ENCODE measurements around the gene ZNF681. TPM values are rescaled to one million over a fixed set of nuclear protein-coding genes. Genes with fewer than 3 reads are reported as not detected.

ZNF681 gene
- total RNA-seq, 1 experiment from 2014 or later, result 2.4 TPM

GRCh38 chr19:23790641-23791488 is 32.2 kb upstream of the ZNF681 start:
- DNase-seq, result no peak
- CTCF ChIA-PET, result no interaction called here
- BruUV-seq (replicated peaks), result no TSS peak

DNA sequence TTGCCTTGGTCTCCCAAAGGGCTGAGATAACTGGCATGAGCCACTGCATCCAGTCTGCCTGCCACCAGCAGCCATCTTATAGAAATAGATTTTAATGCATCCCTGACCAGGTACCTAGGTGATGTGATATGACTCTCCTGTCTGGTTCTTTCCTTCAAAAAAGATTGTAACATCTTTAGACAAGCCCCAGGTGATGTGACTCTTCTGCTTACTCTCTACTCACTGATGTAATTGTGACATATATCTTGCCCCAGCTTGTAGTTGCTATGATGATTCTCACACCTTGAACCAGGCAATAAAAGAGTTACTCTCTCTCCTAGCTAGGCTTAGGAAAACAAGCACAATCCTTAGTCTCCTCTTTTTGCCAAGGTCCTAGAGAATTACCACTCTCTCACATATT is 30.6 kb upstream of the ZNF681 start:
- no peak overlapping the region for H3K4me2 ChIP-seq

More at GRCh38 chr19:23790641-23791488, 32.2 kb upstream of the ZNF681 start:
- POLR2A ChIA-PET (ENCODE audit: unreplicated experiment), result no interaction called here
- peaks cover 18% of the 10 kb centered on the region for H3K9me3 ChIP-seq (ENCODE audit: insufficient read depth, low read depth)
- H3K36me3 ChIP-seq (ENCODE audit: low read depth), result peaks cover 14% of the 10 kb centered on the region; the same call in 1 of the 2 replicates
- no peak for TF ChIP-seq EZH2 (IDR thresholded peaks at IDR 0.05; ENCODE audit: low read depth)
- peaks cover 6% of the 10 kb centered on the region; the same call in 1 of the 2 replicates for H3K79me2 ChIP-seq (ENCODE audit: low read depth)
- no peak overlapping the region for H3K4me2 ChIP-seq
- peaks cover 11% of the 10 kb centered on the region; the same call in 1 of the 2 replicates for H3F3A ChIP-seq (ENCODE audit: insufficient read depth, low read depth)
- intact Hi-C loops (cut with micrococcal nuclease; ENCODE audit: unreplicated experiment), result no loop called here
- H4K20me1 ChIP-seq (ENCODE audit: insufficient read depth), result no peaks in the 10 kb centered on the region
- H2AFZ ChIP-seq, result no peak overlapping the region
- H3K27me3 ChIP-seq (ENCODE audit: insufficient read depth, low read depth), result no peaks in the 10 kb centered on the region
- no peak overlapping the region for H3K4me3 ChIP-seq
- no peak overlapping the region for H3K27ac ChIP-seq
- no peaks in the 10 kb centered on the region for H3K9me2 ChIP-seq (ENCODE audit: insufficient read depth)
- peaks cover 7% of the 10 kb centered on the region for H3K4me1 ChIP-seq (replicated peaks; ENCODE audit: insufficient read depth)

GRCh38 chr19:23788411-23788810 is 29.7 kb upstream of the ZNF681 start:
- TF ChIP-seq EZH2 (IDR thresholded peaks at IDR 0.05; ENCODE audit: low read depth) (no peak), CTCF (conservative IDR thresholded peaks at IDR 0.05) (no peak)
- Histone ChIP-seq H3K27ac (no peak overlapping the region), H3K4me3 (no peak overlapping the region), H3F3A (ENCODE audit: insufficient read depth, low read depth) (peaks cover 11% of the 10 kb centered on the region; the same call in 1 of the 2 replicates), H3K79me2 (ENCODE audit: low read depth) (no peaks in the 10 kb centered on the region; the same call in 1 of the 2 replicates), H3K9me3 (ENCODE audit: insufficient read depth, low read depth) (peaks cover 9% of the 10 kb centered on the region; the same call in 1 of the 2 replicates), H3K9me2 (ENCODE audit: insufficient read depth) (no peaks in the 10 kb centered on the region), H3K4me2 (no peak overlapping the region), H4K20me1 (ENCODE audit: insufficient read depth) (no peaks in the 10 kb centered on the region), H2AFZ (no peak overlapping the region), H3K36me3 (ENCODE audit: low read depth) (peaks cover 21% of the 10 kb centered on the region), H3K4me1 (replicated peaks; ENCODE audit: insufficient read depth) (peaks cover 7% of the 10 kb centered on the region), H3K27me3 (ENCODE audit: insufficient read depth, low read depth) (no peaks in the 10 kb centered on the region)
- ChIA-PET POLR2A (ENCODE audit: unreplicated experiment) (no interaction called here), CTCF (no interaction called here)
- no TSS peak for BruUV-seq (replicated peaks)
- intact Hi-C loops (cut with micrococcal nuclease; ENCODE audit: unreplicated experiment), result no loop called here
- no peak for DNase-seq

More for the DNA sequence above, 30.6 kb upstream of the ZNF681 start:
- CTCF ChIA-PET, result no interaction called here
- Histone ChIP-seq H3K4me1 (replicated peaks; ENCODE audit: insufficient read depth) (peaks cover 7% of the 10 kb centered on the region), H3K4me3 (no peak overlapping the region), H3K27ac (no peak overlapping the region), H2AFZ (no peak overlapping the region), H3F3A (ENCODE audit: insufficient read depth, low read depth) (peaks cover 11% of the 10 kb centered on the region; the same call in 1 of the 2 replicates), H4K20me1 (ENCODE audit: insufficient read depth) (no peaks in the 10 kb centered on the region), H3K36me3 (ENCODE audit: low read depth) (peaks cover 14% of the 10 kb centered on the region; the same call in 1 of the 2 replicates), H3K9me3 (ENCODE audit: insufficient read depth, low read depth) (peaks cover 10% of the 10 kb centered on the region; the same call in 1 of the 2 replicates), H3K9me2 (ENCODE audit: insufficient read depth) (no peaks in the 10 kb centered on the region), H3K27me3 (ENCODE audit: insufficient read depth, low read depth) (no peaks in the 10 kb centered on the region), H3K79me2 (ENCODE audit: low read depth) (no peaks in the 10 kb centered on the region; the same call in 1 of the 2 replicates)
- no peak for DNase-seq
- POLR2A ChIA-PET (ENCODE audit: unreplicated experiment), result no interaction called here
- BruUV-seq (replicated peaks), result no TSS peak
- intact Hi-C loops (cut with micrococcal nuclease; ENCODE audit: unreplicated experiment), result no loop called here
- TF ChIP-seq CTCF (conservative IDR thresholded peaks at IDR 0.05) (no peak), EZH2 (IDR thresholded peaks at IDR 0.05; ENCODE audit: low read depth) (no peak)

Data from PC-9 (cell line).